Measurements from ENCODE around the gene CALU.

Gene CALU

GRCh38 chr7:128755075-128755818 lies 16.1 kb downstream of the CALU start:
- no peak for DNase-seq

GRCh38 chr7:128755819-128756476 lies 16.8 kb downstream of the CALU start:
- DNase-seq = no peak

GRCh38 chr7:128757203-128757602 lies 18.0 kb downstream of the CALU start:
- no peak for DNase-seq

- DNase-seq = no peak
Measured at GRCh38 chr7:128758553-128758952, 19.4 kb downstream of the CALU start.

GRCh38 chr7:128759242-128759641 lies 20.1 kb downstream of the CALU start:
- no peak for DNase-seq

- no peak for DNase-seq
Measured at GRCh38 chr7:128763541-128763940, 24.4 kb downstream of the CALU start.

GRCh38 chr7:128767475-128768110 lies 28.4 kb downstream of the CALU start:
- DNase-seq = no peak

GRCh38 chr7:128770233-128770632 lies 31.1 kb downstream of the CALU start:
- no peak for DNase-seq

GRCh38 chr7:128773604-128774003 lies 34.4 kb downstream of the CALU start:
- no peak for DNase-seq

- no peak for DNase-seq
Measured at GRCh38 chr7:128774029-128774689, 35.0 kb downstream of the CALU start.

GRCh38 chr7:128774921-128775320 lies 35.8 kb downstream of the CALU start:
- no peak for DNase-seq

- no peak for DNase-seq
Measured at GRCh38 chr7:128775744-128776474, 36.8 kb downstream of the CALU start, which contains the start of gene OPN1SW. TSS of gene OPN1SW (minus strand) at chr7:128775794. CDS start at chr7:128775781, 13 bp downstream.

- DNase-seq = no peak
Measured at GRCh38 chr7:128777156-128778123, 38.3 kb downstream of the CALU start.

- DNase-seq = no peak
Measured at GRCh38 chr7:128778946-128779345, 39.8 kb downstream of the CALU start.

GRCh38 chr7:128781126-128781525 lies 42.0 kb downstream of the CALU start:
- no peak for DNase-seq

- no peak for DNase-seq
Measured at GRCh38 chr7:128781851-128782250, 42.7 kb downstream of the CALU start.

- DNase-seq = no peak
Measured at GRCh38 chr7:128783143-128783861, 44.1 kb downstream of the CALU start.

GRCh38 chr7:128785738-128786137 lies 46.6 kb downstream of the CALU start:
- no peak for DNase-seq

- DNase-seq = no peak
Measured at GRCh38 chr7:128788446-128789412, 49.6 kb downstream of the CALU start.
